ENCODE data around the gene ELL2. TPM values are rescaled to one million over a fixed set of nuclear protein-coding genes. Genes with fewer than 3 reads are reported as not detected.

Gene ELL2
- total RNA-seq, 3 donors from 2014 or later: 95.7 to 211 (median 168) TPM

GRCh38 chr5:95956900-95957293 is 4.8 kb downstream of the ELL2 start:
- Histone ChIP-seq H3K27me3 (no peaks in the 10 kb centered on the region), H3K4me1 (no peaks in the 10 kb centered on the region), H3K4me3 (peak overlapping the region in 1 of 3 donors; percentile 6), H3K9me3 (no peaks in the 10 kb centered on the region), H3K27ac (no peak overlapping the region), H3K36me3 (no peaks in the 10 kb centered on the region)
- intact Hi-C loops (cut with DNase I; ENCODE audit: low total_unique reads): no loop called here
- DNase-seq (ENCODE audit: low spot score in 2 of 2): no peak
- TF ChIP-seq POLR2A (IDR thresholded peaks at IDR 0.05) (no peak), CTCF (IDR thresholded peaks at IDR 0.05) (no peak), POLR2AphosphoS5 (IDR thresholded peaks at IDR 0.05) (no peak)

GRCh38 chr5:95956021-95956899 is 5.4 kb downstream of the ELL2 start:
- Histone ChIP-seq H3K27ac (peak overlapping the region in 1 of 2 donors; percentile 23), H3K9me3 (no peaks in the 10 kb centered on the region), H3K36me3 (no peaks in the 10 kb centered on the region), H3K4me3 (peak overlapping the region in 1 of 3 donors; percentile 6), H3K4me1 (no peaks in the 10 kb centered on the region), H3K27me3 (no peaks in the 10 kb centered on the region)
- no peak for TF ChIP-seq POLR2AphosphoS5 (IDR thresholded peaks at IDR 0.05)
- TF ChIP-seq CTCF (IDR thresholded peaks at IDR 0.05): no peak
- no peak for TF ChIP-seq POLR2A (IDR thresholded peaks at IDR 0.05)
- intact Hi-C loops (cut with DNase I; ENCODE audit: low total_unique reads): no loop called here
- no peak for DNase-seq (ENCODE audit: low spot score in 2 of 2)

GRCh38 chr5:95954716-95955115 is 6.9 kb downstream of the ELL2 start:
- Histone ChIP-seq H3K27me3 (no peaks in the 10 kb centered on the region), H3K9me3 (no peaks in the 10 kb centered on the region), H3K4me1 (no peaks in the 10 kb centered on the region), H3K27ac (no peak overlapping the region), H3K36me3 (no peaks in the 10 kb centered on the region), H3K4me3 (no peak overlapping the region)
- intact Hi-C loops (cut with DNase I; ENCODE audit: low total_unique reads): no loop called here
- TF ChIP-seq CTCF (IDR thresholded peaks at IDR 0.05) (no peak), POLR2A (IDR thresholded peaks at IDR 0.05) (no peak), POLR2AphosphoS5 (IDR thresholded peaks at IDR 0.05) (no peak)
- no peak for DNase-seq (ENCODE audit: low spot score in 2 of 2)

GRCh38 chr5:95953021-95953702 is 8.5 kb downstream of the ELL2 start:
- TF ChIP-seq CTCF (IDR thresholded peaks at IDR 0.05) (no peak), POLR2AphosphoS5 (IDR thresholded peaks at IDR 0.05) (no peak), POLR2A (IDR thresholded peaks at IDR 0.05) (no peak)
- Histone ChIP-seq H3K27ac (no peak overlapping the region), H3K9me3 (no peaks in the 10 kb centered on the region), H3K36me3 (no peaks in the 10 kb centered on the region), H3K4me1 (no peaks in the 10 kb centered on the region), H3K27me3 (no peaks in the 10 kb centered on the region), H3K4me3 (no peak overlapping the region)
- DNase-seq (ENCODE audit: low spot score in 2 of 2): no peak
- intact Hi-C loops (cut with DNase I; ENCODE audit: low total_unique reads): no loop called here

- Histone ChIP-seq H3K4me3 (no peak overlapping the region), H3K4me1 (no peaks in the 10 kb centered on the region), H3K36me3 (no peaks in the 10 kb centered on the region), H3K9me3 (no peaks in the 10 kb centered on the region), H3K27ac (no peak overlapping the region), H3K27me3 (no peaks in the 10 kb centered on the region)
- DNase-seq (ENCODE audit: low spot score in 2 of 2): no peak
- intact Hi-C loops (cut with DNase I; ENCODE audit: low total_unique reads): no loop called here
- TF ChIP-seq POLR2A (IDR thresholded peaks at IDR 0.05) (no peak), POLR2AphosphoS5 (IDR thresholded peaks at IDR 0.05) (no peak), CTCF (IDR thresholded peaks at IDR 0.05) (no peak)
These were observed 9.7 kb downstream of the ELL2 start for GRCh38 chr5:95951916-95952315.
